GM19043 (cell line): Measurements from ENCODE around the gene DNASE1L2.
"Not testable (repeated sequence)": the region's sequence is repeated elsewhere in the genome, so short reads cannot be mapped to it uniquely, and the experiment has no call there.

Source experiments
- ATAC-seq: cut with Tn5 transposase; IDR thresholded peaks from one replicate; pipeline ENCODE4 v1.9.1; 2021; ENCODE audit warnings: low read depth; ENCODE audit not compliant: unreplicated experiment

The DNASE1L2 gene

DNA sequence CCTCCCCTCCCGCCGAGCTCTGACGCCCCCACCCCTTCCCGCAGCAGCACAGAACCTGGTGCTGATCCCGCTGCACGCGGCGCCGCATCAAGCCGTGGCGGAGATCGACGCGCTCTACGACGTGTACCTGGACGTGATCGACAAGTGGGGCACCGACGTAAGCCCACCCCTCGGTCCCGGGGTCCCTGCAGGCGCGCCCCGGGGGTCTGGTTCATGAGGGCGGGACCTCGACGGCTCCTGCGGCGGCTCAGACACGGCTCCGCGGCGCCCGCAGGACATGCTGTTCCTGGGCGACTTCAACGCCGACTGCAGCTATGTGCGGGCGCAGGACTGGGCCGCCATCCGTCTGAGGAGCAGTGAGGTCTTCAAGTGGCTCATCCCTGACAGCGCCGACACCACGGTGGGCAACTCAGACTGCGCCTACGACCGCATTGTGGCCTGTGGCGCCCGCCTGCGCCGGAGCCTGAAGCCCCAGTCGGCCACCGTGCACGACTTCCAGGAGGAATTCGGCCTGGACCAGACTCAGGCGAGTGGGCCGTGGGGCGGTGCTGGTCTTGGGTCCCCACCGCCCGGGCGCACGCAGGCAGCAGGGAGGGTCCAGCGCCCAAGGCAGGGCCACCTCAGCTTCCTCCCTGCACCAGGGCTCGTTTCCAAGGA is 1.4 kb downstream of the DNASE1L2 start:
- ATAC-seq, result no peak

- ATAC-seq, result no peak
These were observed 2.0 kb downstream of the DNASE1L2 start for GRCh38 chr16:2238150-2238837.

DNA sequence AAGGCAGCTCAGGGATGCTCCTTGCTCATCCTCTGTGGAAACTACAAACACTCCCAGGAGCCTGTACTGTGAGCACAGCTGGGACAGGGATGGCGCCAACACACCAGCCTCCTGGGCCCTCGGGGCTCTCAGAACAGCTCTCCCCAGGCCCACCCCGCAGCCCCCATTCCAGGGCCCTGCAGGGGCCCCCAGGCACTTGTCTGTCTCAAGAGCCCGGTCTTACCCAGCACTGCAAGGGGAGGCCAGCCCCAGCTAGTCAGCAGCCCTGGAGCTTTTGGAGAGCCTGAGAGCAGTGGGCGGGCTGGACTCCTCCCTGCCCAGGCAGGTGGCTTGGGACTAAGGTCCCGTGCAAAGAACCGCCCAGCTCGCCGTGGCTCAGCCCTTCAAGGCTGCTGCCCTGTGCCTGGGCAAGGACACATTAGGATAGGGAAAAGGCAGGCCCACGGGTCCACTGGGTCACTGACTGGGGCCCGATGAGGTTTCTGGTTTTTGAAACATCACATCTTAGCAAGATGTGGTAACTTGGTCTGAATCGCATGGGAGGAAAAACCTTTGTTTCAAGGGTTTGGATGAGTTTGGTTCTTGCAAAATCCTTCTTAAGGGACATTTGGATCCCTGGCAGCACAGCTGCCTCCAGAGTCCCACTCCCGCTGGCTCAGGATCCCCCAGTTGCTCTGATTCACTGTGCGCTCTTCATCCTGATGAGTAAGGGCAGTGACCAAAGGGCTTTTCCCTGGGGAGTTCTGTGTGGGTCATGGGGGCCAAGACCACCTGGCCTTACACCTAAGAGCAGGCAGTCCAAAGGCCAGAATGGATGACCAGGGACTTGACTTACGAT is 2.8 kb downstream of the DNASE1L2 start:
- ATAC-seq, result no peak

DNA sequence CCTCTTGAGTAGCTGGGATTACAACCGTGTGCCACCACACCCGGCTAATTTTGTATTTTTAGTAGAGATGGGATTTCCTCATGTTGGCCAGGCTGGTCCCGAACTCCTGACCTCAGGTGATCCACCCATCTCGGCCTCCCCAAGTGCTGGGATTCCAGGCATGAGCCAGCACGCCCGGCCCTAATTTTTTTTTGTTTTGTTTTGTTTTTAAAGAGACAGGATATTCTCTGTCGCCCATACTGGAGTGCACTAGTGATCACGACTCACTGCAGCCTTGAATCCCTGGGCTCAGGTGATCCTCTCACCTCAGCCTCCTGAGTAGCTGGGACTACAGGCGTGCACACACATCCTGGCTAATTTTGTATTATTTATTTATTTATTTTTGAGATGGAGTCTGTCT is 4.1 kb downstream of the DNASE1L2 start:
- not testable (repeated sequence) for ATAC-seq

DNA sequence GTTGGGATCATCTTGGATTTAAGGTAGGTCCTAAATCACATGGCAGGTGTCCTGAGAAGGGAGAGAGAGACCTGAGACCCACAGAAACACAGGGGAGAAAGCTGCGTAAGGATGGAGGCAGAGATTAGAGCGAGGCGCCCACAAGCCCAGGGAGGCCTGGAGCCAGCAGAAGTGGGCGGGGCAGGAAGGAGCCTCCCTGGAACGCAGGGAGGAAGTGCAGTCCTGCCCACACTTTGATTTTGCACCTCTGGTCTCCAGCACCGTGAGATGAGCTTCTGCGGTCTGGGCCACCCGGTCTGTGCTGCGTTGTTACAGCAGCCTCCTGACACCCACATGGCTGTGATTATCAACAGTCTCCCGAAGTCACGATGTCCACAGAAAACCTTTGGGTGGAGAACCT is 6.4 kb downstream of the DNASE1L2 start:
- no peak for ATAC-seq

DNA sequence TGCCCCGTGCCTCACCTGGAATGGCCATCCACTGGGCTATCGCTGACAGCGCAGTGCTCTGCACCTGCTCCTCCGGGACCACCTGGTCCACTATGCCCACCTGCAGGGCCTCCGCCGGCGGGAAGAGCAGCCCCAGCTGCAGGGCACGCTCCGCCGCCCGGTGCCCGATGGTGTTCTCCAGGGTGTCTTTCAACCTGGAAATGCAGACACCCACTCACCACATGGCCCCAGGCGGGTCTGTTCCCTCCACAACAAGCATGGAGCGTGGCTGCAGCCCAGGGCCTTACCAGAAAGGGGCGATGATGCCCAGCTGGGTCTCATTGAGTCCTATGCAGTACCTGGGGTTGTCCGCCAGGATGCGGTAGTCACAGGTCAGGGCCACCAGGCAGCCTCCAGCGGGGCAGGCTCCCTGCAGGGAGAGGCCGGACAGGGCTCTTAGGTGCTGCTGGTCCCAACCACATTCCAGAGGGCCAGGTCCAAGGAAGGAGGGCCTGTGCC is 6.8 kb downstream of the DNASE1L2 start:
- ATAC-seq, result no peak

GRCh38 chr16:2243781-2244180 is 7.5 kb downstream of the DNASE1L2 start:
- ATAC-seq, result no peak

DNA sequence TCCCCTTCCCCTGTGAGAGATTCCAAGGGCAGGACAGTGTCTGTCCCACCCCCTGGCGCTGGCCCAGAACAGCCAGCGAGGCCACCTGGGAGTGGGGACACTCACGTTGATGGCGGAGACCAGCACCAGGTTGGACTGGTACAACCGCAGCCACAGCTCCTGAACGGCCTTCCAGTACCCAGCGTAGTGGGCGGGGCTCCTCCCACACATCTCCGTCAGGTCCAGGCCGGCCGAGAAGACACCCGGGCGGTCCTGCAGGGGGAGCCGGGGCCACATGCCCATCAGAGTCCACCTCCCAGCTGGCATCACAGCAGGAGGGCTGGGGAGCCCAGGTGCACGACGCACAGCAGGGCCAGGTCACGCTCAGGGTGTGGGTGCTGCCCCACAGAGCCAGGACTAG is 8.1 kb downstream of the DNASE1L2 start:
- no peak for ATAC-seq

- ATAC-seq, result no peak
These were observed 8.9 kb downstream of the DNASE1L2 start for GRCh38 chr16:2244926-2245795.

DNA sequence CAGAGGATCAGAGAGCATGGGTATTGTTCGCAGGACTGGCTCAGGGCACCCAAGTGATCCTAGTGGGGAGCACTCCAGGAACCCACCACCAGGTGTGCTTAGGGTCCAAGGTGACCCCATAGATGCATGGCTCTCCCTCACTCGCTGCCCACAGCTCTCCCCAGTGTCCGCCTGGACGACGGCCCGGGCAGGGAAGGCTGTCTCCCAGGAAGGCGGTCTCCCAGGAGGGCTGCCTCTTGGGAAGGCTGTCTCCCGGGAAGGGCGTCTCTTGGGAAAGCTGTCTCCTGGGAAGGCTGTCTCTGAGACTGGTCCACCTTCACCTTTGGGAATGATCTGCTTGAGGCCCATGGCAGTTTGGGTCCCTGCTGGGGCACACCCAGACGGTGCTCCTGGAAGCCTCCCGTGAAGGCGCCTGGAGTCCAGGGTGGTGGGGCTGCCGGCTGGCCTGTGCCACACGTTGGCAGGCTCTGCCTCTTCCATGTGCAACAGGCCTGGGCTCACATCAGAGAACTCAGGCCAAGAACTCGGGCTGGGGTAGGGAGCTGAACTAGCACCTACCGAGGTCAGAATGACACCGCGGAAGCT is 10.1 kb downstream of the DNASE1L2 start:
- no peak for ATAC-seq

- ATAC-seq, result no peak
These were observed 14.5 kb downstream of the DNASE1L2 start for GRCh38 chr16:2250652-2251295.

DNA sequence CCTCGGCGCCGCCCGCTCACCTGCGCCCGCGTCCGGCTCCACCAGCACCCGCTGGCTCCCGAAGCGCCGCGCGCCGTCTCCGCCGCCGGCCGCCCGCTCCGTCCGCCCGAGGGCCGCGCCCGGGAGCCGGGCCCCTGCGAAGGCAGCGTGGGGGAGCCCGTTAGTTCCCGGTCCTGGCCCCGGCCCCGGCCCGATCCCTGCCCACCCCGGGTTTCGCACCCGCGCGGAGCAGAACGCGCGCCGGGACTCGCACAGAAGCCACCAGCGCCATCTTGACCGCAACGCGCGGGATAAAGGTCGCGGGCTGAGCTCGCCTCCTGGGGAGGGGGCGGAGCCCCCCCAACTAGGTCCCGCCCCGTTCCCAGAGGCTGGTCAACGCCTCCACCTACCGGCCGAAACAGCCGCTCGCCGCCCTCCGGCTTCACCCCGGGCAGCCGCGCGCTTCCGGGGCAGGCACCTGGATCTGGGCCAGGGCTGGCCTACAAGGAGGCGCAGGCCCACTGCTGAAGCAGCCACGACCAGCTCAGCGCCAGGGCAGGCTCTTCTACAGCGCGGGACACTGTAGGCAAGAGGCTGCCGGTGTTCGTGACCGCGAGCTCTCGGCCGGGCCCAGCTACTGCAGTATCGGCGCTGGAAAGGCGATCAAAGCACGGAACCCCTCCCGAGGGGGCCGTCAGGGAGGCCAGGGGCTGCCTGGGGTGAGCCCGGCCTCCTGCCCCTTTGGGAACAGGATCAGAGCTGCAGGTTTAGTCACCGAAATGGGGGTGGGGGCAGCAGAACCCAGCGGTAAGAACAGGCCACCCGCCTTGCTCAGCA is 15.3 kb downstream of the DNASE1L2 start, which contains the start of gene ECI1:
TSS of gene ECI1 (minus strand) at position 292 of the 816 bp plus-strand sequence. CDS start at position 271, 21 bp downstream.
- ATAC-seq, result peak; percentile 89

- no peak for ATAC-seq
These were observed 16.5 kb downstream of the DNASE1L2 start for GRCh38 chr16:2252806-2253148.

DNA sequence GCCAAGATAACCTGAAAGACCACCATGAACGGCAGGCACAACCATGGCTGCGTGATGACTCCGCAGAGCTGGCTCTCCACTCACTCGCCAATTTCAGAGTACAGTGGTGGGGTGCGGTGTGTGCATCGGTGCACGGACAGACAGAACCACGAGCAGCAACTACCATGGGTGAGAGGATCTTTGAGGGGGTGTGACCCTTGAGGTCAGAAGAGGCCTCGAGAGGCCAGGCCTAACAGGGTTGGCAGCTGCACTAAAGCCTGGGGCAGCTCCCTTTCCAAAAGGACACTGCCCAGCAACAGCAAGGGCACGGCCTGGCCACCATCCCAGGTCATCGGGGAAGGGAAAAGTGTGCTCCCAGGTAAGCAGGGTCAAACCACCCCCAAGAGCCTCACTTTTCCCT is 17.0 kb downstream of the DNASE1L2 start:
- ATAC-seq, result no peak

- ATAC-seq, result no peak
These were observed 20.4 kb downstream of the DNASE1L2 start for GRCh38 chr16:2256531-2257140.

DNA sequence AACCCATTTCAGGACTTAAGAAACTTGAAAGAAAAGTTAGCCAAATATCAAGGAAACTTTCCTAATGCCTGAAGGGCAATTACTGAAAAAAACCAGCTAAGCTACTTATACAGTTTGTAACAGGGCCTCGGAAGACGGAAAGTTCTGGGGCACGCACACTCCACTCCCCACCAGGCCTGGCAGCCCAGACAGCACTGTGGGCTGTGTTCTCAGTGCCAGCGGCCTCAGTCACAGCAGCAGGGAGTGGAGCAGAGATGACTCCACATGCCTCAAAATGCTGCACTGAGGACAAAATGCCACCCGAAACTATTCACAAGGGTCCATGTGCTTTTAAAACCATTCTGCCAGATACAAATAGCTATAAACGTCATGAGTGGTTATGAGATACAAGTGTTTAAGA is 21.5 kb downstream of the DNASE1L2 start:
- no peak for ATAC-seq

DNA sequence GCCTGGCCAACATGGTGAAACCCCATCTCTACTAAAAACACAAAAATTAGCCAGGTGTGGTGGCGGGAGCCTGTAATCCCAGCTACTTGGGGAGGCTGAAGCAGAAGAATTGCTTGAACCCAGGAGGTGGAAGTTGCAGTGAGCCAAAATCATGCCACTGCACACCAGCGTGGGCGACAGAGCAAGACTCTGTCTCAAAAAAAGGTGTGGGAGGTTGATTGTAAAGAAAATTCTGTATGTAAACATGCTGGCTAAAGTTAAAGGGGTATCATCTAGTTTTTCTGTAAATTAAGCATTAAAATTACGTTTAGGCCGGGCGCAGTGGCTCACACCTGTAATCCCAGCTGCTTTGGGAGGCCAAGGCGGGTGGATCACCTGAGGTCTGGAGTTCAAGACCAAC is 22.3 kb downstream of the DNASE1L2 start:
- not testable (repeated sequence) for ATAC-seq

DNA sequence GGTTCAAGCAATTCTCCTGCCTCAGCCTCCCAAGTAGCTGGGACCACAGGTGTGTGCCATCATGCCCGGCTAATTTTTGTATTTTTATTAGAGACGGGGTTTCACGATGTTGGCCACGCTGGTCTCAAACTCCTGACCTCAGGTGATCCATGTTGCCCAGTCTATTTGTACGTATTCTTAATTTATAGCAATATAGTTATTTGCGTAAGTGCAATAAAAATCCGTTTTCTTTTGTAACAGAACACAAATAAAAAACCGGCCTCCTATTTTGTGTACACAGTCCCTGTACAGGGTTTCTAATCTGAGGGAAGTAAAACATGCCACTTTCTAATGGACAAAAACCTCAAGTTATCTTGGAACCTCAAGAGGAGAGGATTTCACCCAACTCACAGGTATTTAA is 24.0 kb downstream of the DNASE1L2 start:
- no peak for ATAC-seq
